Suprapubic skin (tissue), 4 donors: ENCODE results near the gene ULBP2. TPM values are rescaled to one million over a fixed set of nuclear protein-coding genes. Genes with fewer than 3 reads are reported as not detected.
"Not testable (repeated sequence)": the region's sequence is repeated elsewhere in the genome, so short reads cannot be mapped to it uniquely, and the experiment has no call there.

ENCODE experiments used
- DNase-seq, 2 donors: peaks; one replicate each; pipeline ENCODE4 v3.0.0-alpha.2; 2019; ENCODE audit warnings: low spot score in 2 of 2
- H3K27ac ChIP-seq: fragments of 200-600 bp; sonication (generic); one replicate; pipeline ENCODE4 v1.5.1; 2019
- H3K27me3 ChIP-seq: fragments of 200-600 bp; sonication (generic); one replicate; pipeline ENCODE4 v1.5.1; 2019
- H3K36me3 ChIP-seq: fragments of 200-600 bp; sonication (generic); one replicate; pipeline ENCODE4 v1.5.1; 2019
- H3K4me1 ChIP-seq: fragments of 200-600 bp; sonication (generic); one replicate; pipeline ENCODE4 v1.5.1; 2019
- H3K4me3 ChIP-seq: fragments of 200-600 bp; sonication (generic); one replicate; pipeline ENCODE4 v1.5.1; 2019; ENCODE audit warnings: mild to moderate bottlenecking
- H3K9me3 ChIP-seq: fragments of 200-600 bp; sonication (generic); one replicate; pipeline ENCODE4 v1.5.1; 2019
- CTCF ChIP-seq, 2 donors: fragments of 200-600 bp in 1 of 2; fragments of 450-650 bp in 1 of 2; sonication (generic) in 1 of 2; IDR thresholded peaks; one replicate each; pipeline ENCODE4 v1.5.1; 2016 to 2019; ENCODE audit warnings: antibody characterized with exemption in 2 of 2, mild to moderate bottlenecking in 1 of 2, moderate library complexity in 1 of 2
- EP300 ChIP-seq: sonication (generic); formaldehyde crosslinking; IDR thresholded peaks from one replicate; pipeline ENCODE4 v1.6.1; 2017; ENCODE audit warnings: antibody characterized with exemption
- POLR2A ChIP-seq, 2 donors: fragments of 450-650 bp; IDR thresholded peaks; one replicate each; pipeline ENCODE4 v1.6.1; 2017; ENCODE audit warnings: antibody characterized with exemption in 2 of 2, mild to moderate bottlenecking in 2 of 2, moderate library complexity in 2 of 2
- POLR2AphosphoS5 ChIP-seq, 3 donors: sonication (generic); formaldehyde crosslinking; IDR thresholded peaks; one replicate each; pipeline ENCODE4 v1.6.1; 2017; ENCODE audit warnings: antibody characterized with exemption in 3 of 3
- whole genome bisulfite sequencing: methylation state at CpG from one replicate; pipeline ENCODE4 v1.1.5; 2018; 5-methylcytosine and 5-hydroxymethylcytosine counted together
- total RNA-seq, 4 donors: library from RNA; depleted of rRNA; stranded (reverse); fragments of >200 nt; gene quantifications; one replicate each; pipeline ENCODE4 v1.1.0, GENCODE V29; 2016

Gene ULBP2
- total RNA-seq, 4 donors from 2014 or later = 0.76 to 0.95 TPM; not detected in 2

- Histone ChIP-seq H3K4me1 (peaks cover 26% of the 10 kb centered on the region), H3K9me3 (no peaks in the 10 kb centered on the region), H3K36me3 (no peaks in the 10 kb centered on the region), H3K4me3 (no peak overlapping the region), H3K27ac (no peak overlapping the region), H3K27me3 (no peaks in the 10 kb centered on the region)
- WGBS = 95% methylated on average over 4 of the region's 6 CpGs
- TF ChIP-seq POLR2AphosphoS5 (IDR thresholded peaks at IDR 0.05) (no peak), POLR2A (IDR thresholded peaks at IDR 0.05) (no peak), EP300 (no peak), CTCF (IDR thresholded peaks at IDR 0.05) (no peak)
- DNase-seq = peak in 1 of 2 donors; percentile 47
Measured at GRCh38 chr6:149921361-149921760, 20.5 kb upstream of the ULBP2 start.

- not testable (repeated sequence) for H3K9me3 ChIP-seq, H3K36me3 ChIP-seq, H3K27me3 ChIP-seq, H3K27ac ChIP-seq
- WGBS = 63% methylated on average over 5 of the region's 5 CpGs
- Histone ChIP-seq H3K4me3 (peak overlapping the region; percentile 55), H3K4me1 (peaks cover 29% of the 10 kb centered on the region)
- peak in 1 of 2 donors; percentile 74 for DNase-seq
Measured at GRCh38 chr6:149922091-149922490, 19.7 kb upstream of the ULBP2 start.

GRCh38 chr6:149922642-149923326, 19.0 kb upstream of the ULBP2 start, which contains the start of gene RAET1G:
TSS of gene RAET1G (minus strand) at chr6:149923121. CDS start at chr6:149923010, 111 bp downstream.
- 0% methylated on average over 28 of the region's 40 CpGs for WGBS
- H3K36me3 ChIP-seq = no peaks in the 10 kb centered on the region
- no peak for TF ChIP-seq POLR2A (IDR thresholded peaks at IDR 0.05)
- no peak for TF ChIP-seq CTCF (IDR thresholded peaks at IDR 0.05)
- no peak for TF ChIP-seq POLR2AphosphoS5 (IDR thresholded peaks at IDR 0.05)
- TF ChIP-seq EP300 = no peak
- peak within 1 kb of the TSS; percentile 55 for H3K4me3 ChIP-seq
- peak; percentile 94 for DNase-seq
- peaks cover 29% of the 10 kb centered on the region for H3K4me1 ChIP-seq
- peaks cover 3% of the 10 kb centered on the region for H3K27me3 ChIP-seq
- no peaks in the 10 kb centered on the region for H3K9me3 ChIP-seq
- H3K27ac ChIP-seq = no peak within 1 kb of the TSS

- Histone ChIP-seq H3K27ac (no peak overlapping the region), H3K9me3 (no peaks in the 10 kb centered on the region), H3K4me1 (peaks cover 29% of the 10 kb centered on the region), H3K36me3 (no peaks in the 10 kb centered on the region), H3K4me3 (peak overlapping the region; percentile 55), H3K27me3 (peaks cover 4% of the 10 kb centered on the region)
- peak in 1 of 2 donors; percentile 47 for DNase-seq
- WGBS = 25% methylated on average over 32 of the region's 33 CpGs
- no peak for TF ChIP-seq CTCF (IDR thresholded peaks at IDR 0.05)
- TF ChIP-seq POLR2AphosphoS5 (IDR thresholded peaks at IDR 0.05) = no peak
- TF ChIP-seq EP300 = no peak
- no peak for TF ChIP-seq POLR2A (IDR thresholded peaks at IDR 0.05)
Measured at GRCh38 chr6:149923327-149923986, 18.4 kb upstream of the ULBP2 start.

GRCh38 chr6:149924206-149924932, 17.4 kb upstream of the ULBP2 start:
- TF ChIP-seq POLR2A (IDR thresholded peaks at IDR 0.05) (no peak), CTCF (IDR thresholded peaks at IDR 0.05) (no peak), EP300 (no peak), POLR2AphosphoS5 (IDR thresholded peaks at IDR 0.05) (no peak)
- Histone ChIP-seq H3K4me3 (no peak overlapping the region), H3K27me3 (peaks cover 13% of the 10 kb centered on the region), H3K4me1 (peaks cover 29% of the 10 kb centered on the region), H3K9me3 (no peaks in the 10 kb centered on the region), H3K36me3 (no peaks in the 10 kb centered on the region), H3K27ac (no peak overlapping the region)
- WGBS = 99% methylated on average over 7 of the region's 9 CpGs
- DNase-seq = peak; percentile 45 to 49
